Testis (tissue), 2 donors: ENCODE results near the gene VANGL2.

ENCODE experiments used
- CTCF ChIP-seq, 3 experiments: fragments of 450-650 bp in 2 of 3; fragments of 200-600 bp in 1 of 3; sonication (generic) in 1 of 3; IDR thresholded peaks; one replicate each; pipeline ENCODE4 v1.5.1; 2016 to 2019; ENCODE audit warnings: antibody characterized with exemption in 3 of 3, mild to moderate bottlenecking in 2 of 3, moderate library complexity in 1 of 3
- POLR2A ChIP-seq: fragments of 450-650 bp; IDR thresholded peaks from one replicate; pipeline ENCODE4 v1.6.1; 2017; ENCODE audit warnings: antibody characterized with exemption, mild to moderate bottlenecking, moderate library complexity

DNA sequence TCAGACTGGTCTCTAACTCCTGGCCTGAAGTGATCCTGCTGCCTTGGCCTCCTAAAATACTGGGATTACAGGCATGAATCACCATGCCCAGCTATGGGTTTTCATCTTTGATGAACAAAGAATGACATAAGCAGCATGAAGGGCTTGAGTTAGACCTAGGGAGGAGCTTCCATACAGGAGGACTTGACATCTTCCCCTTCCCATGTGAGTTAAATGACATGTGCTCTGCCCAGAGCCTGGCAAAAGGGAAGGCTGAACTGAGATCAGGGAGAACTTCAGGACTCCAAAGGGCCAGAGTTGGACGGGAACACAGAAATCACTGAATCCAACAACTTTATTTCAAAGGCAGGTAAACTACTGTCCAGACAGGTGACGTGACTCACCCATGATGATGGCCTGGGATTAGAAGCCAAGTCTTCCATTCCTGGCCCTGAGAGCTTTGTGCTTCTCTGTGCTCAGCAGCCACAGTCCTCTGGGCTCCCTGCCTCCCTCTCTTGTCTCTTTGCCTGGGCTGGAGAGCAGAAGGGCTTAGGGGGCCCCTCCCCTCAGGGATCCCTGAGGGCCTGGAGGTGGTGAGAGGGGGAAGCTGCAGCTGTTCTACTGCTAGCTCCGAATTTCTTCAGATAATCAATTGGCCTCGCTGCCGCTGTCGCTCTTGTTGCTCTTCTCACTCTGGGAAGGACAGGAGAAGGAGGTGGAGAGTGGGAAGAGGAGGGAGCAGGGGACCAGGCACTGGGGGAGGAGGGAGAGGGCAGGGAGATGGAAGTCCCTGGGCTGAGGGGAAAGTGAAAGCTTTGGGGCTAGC lies 25.9 kb upstream of the VANGL2 start:
- TF ChIP-seq CTCF (IDR thresholded peaks at IDR 0.05) (no peak), POLR2A (no peak)
